GM12875 (cell line): ENCODE measurements around the gene CARMIL1.

Experiments used
- H3K4me3 ChIP-seq: one replicate; pipeline ENCODE4 v1.5.1; 2011; ENCODE audit warnings: low read depth, low read length, control low read depth
- CTCF ChIP-seq: IDR thresholded peaks from 2 replicates; pipeline ENCODE4 v1.5.1; 2011; ENCODE audit warnings: low read depth, mild to moderate bottlenecking, control low read depth, inconsistent platforms, low read length, moderate library complexity, borderline replicate concordance; ENCODE audit not compliant: insufficient read depth

Gene CARMIL1

GRCh38 chr6:25494469-25494868, 215.3 kb downstream of the CARMIL1 start:
- no peak overlapping the region for H3K4me3 ChIP-seq
- TF ChIP-seq CTCF: no peak

GRCh38 chr6:25497383-25498040, 218.3 kb downstream of the CARMIL1 start:
- TF ChIP-seq CTCF: no peak
- H3K4me3 ChIP-seq: no peak overlapping the region

GRCh38 chr6:25498505-25498904, 219.3 kb downstream of the CARMIL1 start:
- no peak for TF ChIP-seq CTCF
- no peak overlapping the region for H3K4me3 ChIP-seq

GRCh38 chr6:25499615-25500235, 220.6 kb downstream of the CARMIL1 start:
- H3K4me3 ChIP-seq: no peak overlapping the region
- TF ChIP-seq CTCF: no peak

GRCh38 chr6:25503686-25504085, 224.5 kb downstream of the CARMIL1 start:
- no peak for TF ChIP-seq CTCF
- no peak overlapping the region for H3K4me3 ChIP-seq

- no peak overlapping the region for H3K4me3 ChIP-seq
- no peak for TF ChIP-seq CTCF
Measured at GRCh38 chr6:25504661-25505060, 225.5 kb downstream of the CARMIL1 start.

- no peak for TF ChIP-seq CTCF
- no peak overlapping the region for H3K4me3 ChIP-seq
Measured at GRCh38 chr6:25506020-25506419, 226.8 kb downstream of the CARMIL1 start.
